Thoracic aorta (tissue), 2 donors: ENCODE measurements around the gene EPB41. TPM values are rescaled to one million over a fixed set of nuclear protein-coding genes. Genes with fewer than 3 reads are reported as not detected.
"Not testable (repeated sequence)": the region's sequence is repeated elsewhere in the genome, so short reads cannot be mapped to it uniquely, and the experiment has no call there.

Experiments
- ATAC-seq: fragments of 150-250 bp; one replicate; pipeline ENCODE4 v1.8.0; 2017; ENCODE audit warnings: low read depth; ENCODE audit not compliant: insufficient number of reproducible peaks, low FRiP score
- DNase-seq: peaks from one replicate; pipeline ENCODE4 v3.0.0-alpha.2; 2020; ENCODE audit warnings: low spot score
- H3K27ac ChIP-seq, 2 donors: fragments of 200-600 bp; sonication (generic); 1 replicate in 1 of 2; 2 replicates in 1 of 2; pipeline ENCODE4 v1.5.1; 2016; ENCODE audit warnings: mild to moderate bottlenecking in 2 of 2, moderate library complexity in 2 of 2
- H3K27me3 ChIP-seq: fragments of 200-600 bp; sonication (generic); replicated peaks from 2 replicates; pipeline ENCODE4 v1.6.0; 2016; ENCODE audit warnings: mild to moderate bottlenecking; ENCODE audit not compliant: insufficient read depth
- H3K36me3 ChIP-seq: fragments of 200-600 bp; sonication (generic); one replicate; pipeline ENCODE4 v1.5.1; 2016
- H3K4me1 ChIP-seq, 2 donors: fragments of 200-600 bp; sonication (generic); 1 replicate in 1 of 2; 2 replicates in 1 of 2; pipeline versions ENCODE4 v1.5.1 to v1.6.0; 2016; ENCODE audit warnings: low read depth in 2 of 2, mild to moderate bottlenecking in 1 of 2; ENCODE audit not compliant: control insufficient read depth in 1 of 2
- H3K4me3 ChIP-seq: fragments of 200-600 bp; sonication (generic); 2 replicates; pipeline ENCODE4 v1.5.1; 2016; ENCODE audit warnings: mild to moderate bottlenecking
- H3K9me3 ChIP-seq: fragments of 200-600 bp; sonication (generic); 2 replicates; pipeline ENCODE4 v1.5.1; 2016
- total RNA-seq, 2 donors: library from RNA; depleted of rRNA; stranded (reverse); fragments of >200 nt; gene quantifications; one replicate each; pipeline versions ENCODE4 v1.1.0 to v1.2.3, GENCODE V29; 2016
- TF ChIP-seq, protein P1 (sequence below): fragments of 200-600 bp; sonication (generic); IDR thresholded peaks from one replicate; pipeline ENCODE4 v1.5.1; 2019; ENCODE audit warnings: antibody characterized with exemption

The EPB41 gene
- total RNA-seq, 2 donors from 2014 or later: 26.7 to 37.8 TPM

DNA sequence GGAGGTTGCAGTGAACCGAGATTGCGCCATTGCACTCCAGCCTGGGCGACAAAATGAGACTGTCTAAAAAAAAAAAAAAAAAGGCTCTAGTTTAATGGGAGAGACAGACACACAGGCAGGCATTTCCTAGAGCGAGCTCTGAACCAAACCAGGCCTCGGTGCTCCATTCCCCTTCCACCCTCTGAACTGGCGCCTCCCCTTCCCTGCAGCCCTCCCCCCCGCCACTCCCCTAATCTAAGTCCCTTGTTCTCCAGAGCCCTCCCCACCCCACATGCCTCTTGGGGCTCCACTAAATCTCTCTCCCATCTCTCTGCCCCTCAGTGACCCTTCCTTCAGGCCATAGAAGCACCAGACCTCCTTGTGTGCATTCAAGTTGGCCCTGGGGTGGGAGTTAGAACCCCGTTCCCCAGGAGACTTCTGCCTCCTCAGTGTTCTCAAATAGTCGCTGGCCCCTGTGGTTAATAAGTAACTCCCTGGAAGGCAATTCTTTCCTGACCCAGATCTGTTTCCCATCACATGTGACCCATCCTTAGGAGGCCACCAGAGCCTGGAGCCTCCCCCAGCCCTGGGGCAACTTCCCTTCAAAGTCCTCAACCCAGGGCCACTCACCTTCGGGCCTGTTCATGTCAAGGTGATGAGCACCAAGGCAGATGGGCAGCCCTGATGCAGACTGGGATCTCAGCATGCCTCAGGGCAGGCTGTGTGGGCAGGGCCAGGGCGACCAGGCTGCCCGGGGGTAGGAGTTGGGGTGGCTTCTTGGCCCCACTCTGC, 42.6 kb upstream of the EPB41 start:
- no peaks in the 10 kb centered on the region for H3K27me3 ChIP-seq
- no peak overlapping the region for H3K27ac ChIP-seq
- ATAC-seq: no peak
- TF ChIP-seq, protein P1, sequence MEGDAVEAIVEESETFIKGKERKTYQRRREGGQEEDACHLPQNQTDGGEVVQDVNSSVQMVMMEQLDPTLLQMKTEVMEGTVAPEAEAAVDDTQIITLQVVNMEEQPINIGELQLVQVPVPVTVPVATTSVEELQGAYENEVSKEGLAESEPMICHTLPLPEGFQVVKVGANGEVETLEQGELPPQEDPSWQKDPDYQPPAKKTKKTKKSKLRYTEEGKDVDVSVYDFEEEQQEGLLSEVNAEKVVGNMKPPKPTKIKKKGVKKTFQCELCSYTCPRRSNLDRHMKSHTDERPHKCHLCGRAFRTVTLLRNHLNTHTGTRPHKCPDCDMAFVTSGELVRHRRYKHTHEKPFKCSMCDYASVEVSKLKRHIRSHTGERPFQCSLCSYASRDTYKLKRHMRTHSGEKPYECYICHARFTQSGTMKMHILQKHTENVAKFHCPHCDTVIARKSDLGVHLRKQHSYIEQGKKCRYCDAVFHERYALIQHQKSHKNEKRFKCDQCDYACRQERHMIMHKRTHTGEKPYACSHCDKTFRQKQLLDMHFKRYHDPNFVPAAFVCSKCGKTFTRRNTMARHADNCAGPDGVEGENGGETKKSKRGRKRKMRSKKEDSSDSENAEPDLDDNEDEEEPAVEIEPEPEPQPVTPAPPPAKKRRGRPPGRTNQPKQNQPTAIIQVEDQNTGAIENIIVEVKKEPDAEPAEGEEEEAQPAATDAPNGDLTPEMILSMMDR: no peak
- H3K9me3 ChIP-seq: no peaks in the 10 kb centered on the region
- H3K36me3 ChIP-seq: no peaks in the 10 kb centered on the region
- H3K4me1 ChIP-seq: no peaks in the 10 kb centered on the region
- H3K4me3 ChIP-seq: no peak overlapping the region
- DNase-seq: no peak

DNA sequence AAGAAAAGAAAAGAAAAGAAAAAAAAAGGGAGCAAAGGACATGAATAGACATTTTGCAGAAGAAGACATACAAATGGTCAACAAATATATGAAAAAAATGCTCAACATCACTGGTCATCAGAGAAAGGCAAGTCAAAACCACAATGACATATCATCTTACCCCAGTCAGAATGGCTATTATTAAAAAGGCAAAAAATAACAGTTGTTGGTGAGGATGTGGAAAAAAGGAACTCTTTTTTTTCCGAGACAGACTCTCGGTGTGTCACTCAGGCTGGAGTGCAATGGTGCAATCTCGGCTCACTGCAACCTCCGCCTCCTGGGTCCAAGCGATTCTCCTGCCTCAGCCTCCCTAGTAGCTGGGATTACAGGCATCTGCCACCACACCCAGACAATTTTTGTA, 39.2 kb upstream of the EPB41 start:
- not testable (repeated sequence) for H3K4me3 ChIP-seq, H3K36me3 ChIP-seq, H3K27ac ChIP-seq, H3K4me1 ChIP-seq, ATAC-seq, DNase-seq, H3K9me3 ChIP-seq, H3K27me3 ChIP-seq

DNA sequence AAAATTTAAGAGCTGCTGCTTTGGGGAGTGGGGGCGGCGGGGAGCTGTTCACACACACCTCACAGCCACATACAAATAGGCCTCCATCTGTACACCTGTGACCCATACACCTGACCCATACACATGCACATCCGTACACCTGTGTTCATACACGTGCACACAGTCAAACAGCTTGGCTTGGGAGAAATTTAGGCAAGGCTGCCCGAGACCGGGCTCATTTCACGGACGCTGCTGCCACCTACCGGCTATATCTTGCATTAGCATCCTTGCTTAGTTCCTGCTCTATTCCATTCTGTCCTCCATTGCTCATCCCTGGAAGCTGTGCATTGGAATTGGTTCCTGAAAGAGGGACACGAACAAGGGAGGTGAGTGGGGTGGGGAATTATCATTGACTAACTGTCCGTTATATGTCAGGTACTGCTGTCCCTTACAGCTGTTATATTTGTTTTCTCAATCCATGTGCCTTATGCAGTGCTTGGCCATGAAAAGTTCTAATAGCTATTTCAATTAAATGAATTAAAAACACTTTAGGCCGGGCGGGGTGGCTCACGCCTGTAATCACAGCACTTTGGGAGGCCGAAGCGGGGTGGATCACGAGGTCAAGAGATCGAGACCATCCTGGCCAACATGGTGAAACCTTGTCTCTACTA, 37.1 kb upstream of the EPB41 start:
- no peak overlapping the region for H3K4me3 ChIP-seq
- DNase-seq (no peak), ATAC-seq (peak; percentile 39)
- H3K4me1 ChIP-seq: peaks cover 0 to 2% of the 10 kb centered on the region in 2 donors
- no peaks in the 10 kb centered on the region for H3K36me3 ChIP-seq
- TF ChIP-seq, protein P1: peak; percentile 89
- H3K27me3 ChIP-seq: no peaks in the 10 kb centered on the region
- no peak overlapping the region for H3K27ac ChIP-seq
- no peaks in the 10 kb centered on the region for H3K9me3 ChIP-seq

DNA sequence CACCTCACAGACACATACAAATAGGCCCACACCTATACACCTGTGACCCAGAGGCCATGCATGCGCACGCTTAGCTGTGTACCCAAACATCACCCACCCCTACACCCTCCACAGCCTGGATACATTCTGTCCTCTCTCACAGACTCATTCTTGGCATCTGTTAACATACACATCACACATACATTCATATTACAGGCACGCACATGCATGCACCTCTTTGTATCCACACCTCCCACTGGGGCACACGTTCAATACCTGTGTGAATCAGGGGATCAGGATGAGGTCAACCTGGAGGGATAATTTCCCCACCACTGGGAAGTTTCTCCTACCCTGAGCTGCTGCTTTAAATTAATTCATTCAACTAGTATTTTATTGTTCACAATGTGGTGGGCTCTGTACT, 35.6 kb upstream of the EPB41 start:
- peaks cover 0 to 6% of the 10 kb centered on the region in 2 donors for H3K4me1 ChIP-seq
- DNase-seq (no peak), ATAC-seq (no peak)
- TF ChIP-seq, protein P1: no peak
- no peak overlapping the region for H3K27ac ChIP-seq
- no peaks in the 10 kb centered on the region for H3K36me3 ChIP-seq
- H3K9me3 ChIP-seq: no peaks in the 10 kb centered on the region
- H3K4me3 ChIP-seq: no peak overlapping the region
- H3K27me3 ChIP-seq: no peaks in the 10 kb centered on the region

DNA sequence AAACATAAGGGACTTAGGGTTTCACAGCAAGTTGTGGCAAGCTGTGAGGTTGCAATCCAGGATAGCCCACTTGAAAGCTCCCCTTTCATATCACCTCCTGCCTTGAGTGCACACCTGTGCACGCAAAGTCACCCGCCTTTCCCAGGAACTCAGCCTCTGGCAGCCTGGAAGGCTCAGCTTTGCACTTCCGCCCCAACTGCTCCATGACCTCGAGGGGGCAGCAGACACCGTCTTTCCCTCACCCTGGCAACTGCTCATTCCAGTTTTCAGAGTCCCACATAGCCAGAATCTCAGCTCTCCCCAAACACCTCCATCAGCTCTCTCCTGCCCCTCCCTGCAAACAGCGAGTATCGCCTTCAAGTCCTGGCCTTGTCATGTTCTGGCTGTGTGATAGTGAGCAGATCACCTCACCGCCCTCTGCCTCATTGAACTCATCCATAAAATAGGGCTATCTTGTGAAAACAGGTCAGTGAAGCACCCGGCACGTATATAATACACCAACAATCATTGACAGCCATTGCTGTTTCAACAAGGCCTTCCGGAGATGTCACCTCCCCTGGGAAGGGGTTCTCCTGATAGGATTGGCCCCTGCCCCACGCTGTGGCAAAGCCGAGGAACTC, 32.2 kb upstream of the EPB41 start:
- DNase-seq (peak; percentile 52), ATAC-seq (peak; percentile 44)
- Histone ChIP-seq H3K4me1 (peaks cover 9 to 29% of the 10 kb centered on the region in 2 donors), H3K36me3 (no peaks in the 10 kb centered on the region), H3K4me3 (no peak overlapping the region), H3K27me3 (no peaks in the 10 kb centered on the region), H3K27ac (peak overlapping the region in 1 of 2 donors; percentile 44), H3K9me3 (no peaks in the 10 kb centered on the region)
- TF ChIP-seq, protein P1: peak; percentile 82
